ENCODE results near the gene TNS2.

DNA sequence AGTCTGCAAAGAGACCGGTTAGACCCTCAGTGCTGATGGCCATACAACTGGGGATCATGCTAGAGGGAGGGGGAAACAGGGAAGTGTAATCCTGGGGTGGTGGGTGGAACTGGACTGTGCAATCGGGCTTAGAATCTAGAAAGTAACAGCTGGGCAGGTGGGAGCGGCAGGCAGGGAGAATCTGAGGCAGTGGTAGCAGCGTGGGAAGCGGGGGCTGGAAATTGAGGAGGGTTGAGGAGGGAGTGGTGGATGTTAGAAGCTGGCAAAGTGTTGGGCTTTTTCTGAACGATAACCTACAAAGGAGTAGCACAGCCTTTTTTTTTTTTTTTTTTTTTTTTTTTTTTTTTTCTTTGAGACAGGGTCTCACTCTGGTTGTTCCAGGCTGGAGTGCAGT lies 44.5 kb downstream of the TNS2 start:
- TF ChIP-seq, protein P1, sequence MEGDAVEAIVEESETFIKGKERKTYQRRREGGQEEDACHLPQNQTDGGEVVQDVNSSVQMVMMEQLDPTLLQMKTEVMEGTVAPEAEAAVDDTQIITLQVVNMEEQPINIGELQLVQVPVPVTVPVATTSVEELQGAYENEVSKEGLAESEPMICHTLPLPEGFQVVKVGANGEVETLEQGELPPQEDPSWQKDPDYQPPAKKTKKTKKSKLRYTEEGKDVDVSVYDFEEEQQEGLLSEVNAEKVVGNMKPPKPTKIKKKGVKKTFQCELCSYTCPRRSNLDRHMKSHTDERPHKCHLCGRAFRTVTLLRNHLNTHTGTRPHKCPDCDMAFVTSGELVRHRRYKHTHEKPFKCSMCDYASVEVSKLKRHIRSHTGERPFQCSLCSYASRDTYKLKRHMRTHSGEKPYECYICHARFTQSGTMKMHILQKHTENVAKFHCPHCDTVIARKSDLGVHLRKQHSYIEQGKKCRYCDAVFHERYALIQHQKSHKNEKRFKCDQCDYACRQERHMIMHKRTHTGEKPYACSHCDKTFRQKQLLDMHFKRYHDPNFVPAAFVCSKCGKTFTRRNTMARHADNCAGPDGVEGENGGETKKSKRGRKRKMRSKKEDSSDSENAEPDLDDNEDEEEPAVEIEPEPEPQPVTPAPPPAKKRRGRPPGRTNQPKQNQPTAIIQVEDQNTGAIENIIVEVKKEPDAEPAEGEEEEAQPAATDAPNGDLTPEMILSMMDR (IDR thresholded peaks at IDR 0.05) = no peak
- TF ChIP-seq EZH2 (IDR thresholded peaks at IDR 0.05; ENCODE audit: borderline replicate concordance, insufficient read depth, low read depth, low read length, poor library complexity, severe bottlenecking) = no peak
